PC-3 (cell line): Measurements from ENCODE around the gene CPLX4. TPM values are rescaled to one million over a fixed set of nuclear protein-coding genes. Genes with fewer than 3 reads are reported as not detected.

Source experiments
- ATAC-seq: fragments of 200-7000 bp; cut with Tn5 transposase; 2 replicates; pipeline ENCODE4 v1.9.1; 2020; ENCODE audit warnings: mild to moderate bottlenecking, moderate library complexity
- BruUV-seq: library from RNA; stranded (reverse); fragments of 400-500 nt; replicated peaks from 2 replicates; lab custom pipeline; 2021; lab: Mats Ljungman, UMichigan
- CTCF ChIA-PET: fragments of 300-600 bp; sonication (Branson Sonifier 250); formaldehyde crosslinking; loops from one replicate; lab custom pipeline; 2022; ENCODE audit warnings: antibody characterized with exemption; lab: Charles Lee
- POLR2A ChIA-PET: fragments of 300-600 bp; sonication (Branson Sonifier 250); formaldehyde crosslinking; loops from one replicate; lab custom pipeline; 2022; ENCODE audit warnings: antibody characterized with exemption; ENCODE audit not compliant: unreplicated experiment; lab: Charles Lee
- DNase-seq: peaks from one replicate; pipeline ENCODE4 v3.0.0-alpha.2; 2015
- H2AFZ ChIP-seq: fragments of 300-600 bp; sonication (generic); 2 replicates; pipeline ENCODE4 v1.6.0; 2016; ENCODE audit warnings: antibody characterized with exemption, low read length
- H3F3A ChIP-seq: fragments of 300-600 bp; sonication (generic); one replicate; pipeline ENCODE4 v1.6.0; 2017; ENCODE audit warnings: antibody characterized with exemption, low read length, control low read depth, mild to moderate bottlenecking; ENCODE audit not compliant: unreplicated experiment
- H3K27ac ChIP-seq: fragments of 300-600 bp; sonication (generic); 2 replicates; pipeline ENCODE4 v1.5.1; 2016; ENCODE audit warnings: mild to moderate bottlenecking, low read length
- H3K27me3 ChIP-seq: fragments of 300-600 bp; sonication (generic); 2 replicates; pipeline ENCODE4 v1.6.1; 2016; ENCODE audit warnings: low read length, mixed read lengths
- H3K36me3 ChIP-seq: fragments of 300-600 bp; sonication (generic); 2 replicates; pipeline ENCODE4 v1.6.1; 2016; ENCODE audit warnings: low read depth, mixed run types, low read length, mixed read lengths
- H3K4me1 ChIP-seq: fragments of 300-600 bp; sonication (generic); 2 replicates; pipeline ENCODE4 v1.5.1; 2016; ENCODE audit warnings: low read length; ENCODE audit not compliant: insufficient read depth
- H3K4me2 ChIP-seq: fragments of 300-600 bp; sonication (generic); 2 replicates; pipeline ENCODE4 v1.6.0; 2016; ENCODE audit warnings: low read length
- H3K4me3 ChIP-seq: fragments of 300-600 bp; sonication (generic); 2 replicates; pipeline ENCODE4 v1.5.1; 2016; ENCODE audit warnings: mild to moderate bottlenecking, low read length, mixed read lengths
- H3K79me2 ChIP-seq: fragments of 300-600 bp; sonication (generic); 2 replicates; pipeline ENCODE4 v1.6.1; 2017; ENCODE audit warnings: low read length, mixed read lengths
- H3K9ac ChIP-seq: fragments of 300-600 bp; sonication (generic); 2 replicates; pipeline ENCODE4 v1.6.0; 2016; ENCODE audit warnings: mild to moderate bottlenecking, low read length
- H3K9me2 ChIP-seq: fragments of 300-600 bp; sonication (generic); replicated peaks from 2 replicates; pipeline ENCODE4 v1.6.1; 2016; ENCODE audit warnings: mixed run types, low read length, mixed read lengths
- H3K9me3 ChIP-seq: fragments of 300-600 bp; sonication (generic); 2 replicates; pipeline ENCODE4 v1.6.1; 2016; ENCODE audit warnings: low read length, mixed read lengths
- H4K20me1 ChIP-seq: fragments of 300-600 bp; sonication (generic); 2 replicates; pipeline ENCODE4 v1.6.1; 2016; ENCODE audit warnings: low read length, mixed read lengths
- EZH2 ChIP-seq: fragments of 300-600 bp; sonication (generic); IDR thresholded peaks from one replicate; pipeline ENCODE4 v1.6.1; 2017; ENCODE audit warnings: antibody characterized with exemption, mild to moderate bottlenecking, low read length; ENCODE audit not compliant: unreplicated experiment
- EZH2phosphoT487 ChIP-seq: fragments of 300-600 bp; sonication (generic); IDR thresholded peaks from 2 replicates; pipeline ENCODE4 v1.6.1; 2018; ENCODE audit warnings: mild to moderate bottlenecking, antibody characterized with exemption, low read length, borderline replicate concordance
- intact Hi-C: fragments of 100-400 bp; cut with micrococcal nuclease; formaldehyde crosslinking; loops from 2 replicates; pipeline ENCODE4 v1.9.0; 2023
- total RNA-seq: library from RNA; depleted of rRNA; stranded (reverse); fragments of >200 nt; gene quantifications from 2 replicates; pipeline ENCODE4 v1.2.3, GENCODE V29; 2014
- TF ChIP-seq, protein P1 (sequence below): fragments of 300-600 bp; sonication (generic); conservative IDR thresholded peaks from 2 replicates; pipeline ENCODE4 v1.5.1; 2017; ENCODE audit warnings: antibody characterized with exemption, low read depth, mild to moderate bottlenecking, low read length

Gene CPLX4
- total RNA-seq, 1 experiment from 2014 or later: not detected

DNA sequence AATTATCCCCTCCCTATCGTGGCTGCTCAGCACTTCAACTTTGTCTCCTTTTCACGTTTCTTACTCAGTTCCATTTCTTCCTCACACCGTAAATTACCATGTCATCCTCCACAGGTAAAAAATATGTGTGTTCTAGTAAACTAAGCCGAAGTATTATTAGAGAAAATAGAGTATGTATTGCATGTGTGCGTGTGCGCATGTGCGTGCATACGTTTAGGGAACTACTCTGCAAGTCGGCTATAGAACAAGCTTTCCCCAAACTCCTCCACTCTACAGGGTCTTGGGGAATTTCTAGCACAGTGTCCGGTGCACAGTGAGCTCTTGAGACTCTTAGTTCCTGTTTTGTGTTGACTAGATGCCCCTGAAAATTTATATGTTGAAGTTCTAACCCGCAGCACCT, 36.1 kb downstream of the CPLX4 start:
- Histone ChIP-seq H3K36me3 (no peaks in the 10 kb centered on the region), H3F3A (no peaks in the 10 kb centered on the region), H3K9me3 (no peaks in the 10 kb centered on the region), H4K20me1 (no peaks in the 10 kb centered on the region), H3K9me2 (no peaks in the 10 kb centered on the region), H3K4me2 (no peak overlapping the region), H3K9ac (no peak overlapping the region), H3K4me1 (no peaks in the 10 kb centered on the region), H2AFZ (no peak overlapping the region), H3K4me3 (no peak overlapping the region), H3K27me3 (peaks cover 15% of the 10 kb centered on the region), H3K79me2 (no peaks in the 10 kb centered on the region), H3K27ac (no peak overlapping the region)
- DNase-seq (no peak), ATAC-seq (no peak)
- ChIA-PET POLR2A (no interaction called here), CTCF (no interaction called here)
- intact Hi-C loops: no loop called here
- TF ChIP-seq, protein P1, sequence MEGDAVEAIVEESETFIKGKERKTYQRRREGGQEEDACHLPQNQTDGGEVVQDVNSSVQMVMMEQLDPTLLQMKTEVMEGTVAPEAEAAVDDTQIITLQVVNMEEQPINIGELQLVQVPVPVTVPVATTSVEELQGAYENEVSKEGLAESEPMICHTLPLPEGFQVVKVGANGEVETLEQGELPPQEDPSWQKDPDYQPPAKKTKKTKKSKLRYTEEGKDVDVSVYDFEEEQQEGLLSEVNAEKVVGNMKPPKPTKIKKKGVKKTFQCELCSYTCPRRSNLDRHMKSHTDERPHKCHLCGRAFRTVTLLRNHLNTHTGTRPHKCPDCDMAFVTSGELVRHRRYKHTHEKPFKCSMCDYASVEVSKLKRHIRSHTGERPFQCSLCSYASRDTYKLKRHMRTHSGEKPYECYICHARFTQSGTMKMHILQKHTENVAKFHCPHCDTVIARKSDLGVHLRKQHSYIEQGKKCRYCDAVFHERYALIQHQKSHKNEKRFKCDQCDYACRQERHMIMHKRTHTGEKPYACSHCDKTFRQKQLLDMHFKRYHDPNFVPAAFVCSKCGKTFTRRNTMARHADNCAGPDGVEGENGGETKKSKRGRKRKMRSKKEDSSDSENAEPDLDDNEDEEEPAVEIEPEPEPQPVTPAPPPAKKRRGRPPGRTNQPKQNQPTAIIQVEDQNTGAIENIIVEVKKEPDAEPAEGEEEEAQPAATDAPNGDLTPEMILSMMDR: no peak
- TF ChIP-seq EZH2phosphoT487 (no peak), EZH2 (no peak)
- no TSS peak for BruUV-seq

DNA sequence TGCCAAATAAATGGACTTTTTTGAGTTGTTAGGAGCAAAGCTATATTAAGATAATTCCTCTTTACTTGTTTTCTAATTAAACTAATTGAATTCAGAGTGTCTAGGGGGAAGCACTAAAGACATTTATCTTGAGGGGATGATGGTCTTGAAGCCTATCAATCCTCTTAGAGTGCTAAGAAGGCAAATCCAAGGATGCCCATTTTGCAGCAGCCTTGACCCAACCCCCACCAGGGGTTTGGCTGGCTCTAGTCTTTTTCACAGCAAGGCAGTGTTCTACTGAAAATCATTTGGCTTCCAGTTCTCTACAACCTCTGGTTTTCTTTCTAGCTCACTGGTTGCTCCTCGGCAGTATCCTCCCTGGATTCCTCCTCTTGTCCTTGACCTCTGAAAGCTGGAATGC, 38.7 kb downstream of the CPLX4 start:
- Histone ChIP-seq H3F3A (no peaks in the 10 kb centered on the region), H2AFZ (no peak overlapping the region), H4K20me1 (no peaks in the 10 kb centered on the region), H3K4me1 (no peaks in the 10 kb centered on the region), H3K79me2 (no peaks in the 10 kb centered on the region), H3K4me3 (no peak overlapping the region), H3K4me2 (no peak overlapping the region), H3K9me2 (no peaks in the 10 kb centered on the region), H3K27ac (no peak overlapping the region), H3K9ac (no peak overlapping the region), H3K27me3 (peaks cover 20% of the 10 kb centered on the region), H3K9me3 (no peaks in the 10 kb centered on the region), H3K36me3 (no peaks in the 10 kb centered on the region)
- no peak for TF ChIP-seq EZH2
- no peak for TF ChIP-seq EZH2phosphoT487
- TF ChIP-seq, protein P1: no peak
- no TSS peak for BruUV-seq
- intact Hi-C loops: no loop called here
- no peak for ATAC-seq
- DNase-seq: no peak
- ChIA-PET POLR2A (no interaction called here), CTCF (no interaction called here)

DNA sequence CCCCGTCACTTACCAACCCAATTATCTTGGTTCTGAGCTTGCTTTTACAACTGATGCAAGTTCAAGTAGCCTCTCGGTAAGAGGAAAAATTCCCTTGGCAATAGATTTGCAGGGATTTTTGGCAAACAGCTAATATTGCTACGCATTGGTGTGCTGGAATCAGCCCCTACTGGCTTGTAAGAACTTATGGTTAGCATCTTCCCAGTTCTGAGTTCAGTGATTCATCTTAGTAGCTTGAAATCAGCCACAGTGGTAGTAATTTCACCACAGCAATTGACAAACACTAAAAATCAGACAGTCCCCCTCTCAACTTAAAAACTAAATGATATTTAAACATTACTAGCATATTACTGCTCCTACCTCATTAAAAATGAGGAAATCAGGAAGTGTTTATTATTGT, 39.3 kb downstream of the CPLX4 start:
- Histone ChIP-seq H4K20me1 (no peaks in the 10 kb centered on the region), H3K36me3 (no peaks in the 10 kb centered on the region), H3K9ac (no peak overlapping the region), H3K4me1 (no peaks in the 10 kb centered on the region), H3F3A (no peaks in the 10 kb centered on the region), H3K9me3 (no peaks in the 10 kb centered on the region), H3K27ac (no peak overlapping the region), H3K9me2 (no peaks in the 10 kb centered on the region), H2AFZ (no peak overlapping the region), H3K79me2 (no peaks in the 10 kb centered on the region), H3K27me3 (peaks cover 25% of the 10 kb centered on the region), H3K4me2 (no peak overlapping the region), H3K4me3 (no peak overlapping the region)
- ATAC-seq (no peak), DNase-seq (no peak)
- intact Hi-C loops: no loop called here
- TF ChIP-seq, protein P1: no peak
- TF ChIP-seq EZH2phosphoT487 (no peak), EZH2 (no peak)
- ChIA-PET CTCF (interaction anchor here (0.6 kb wide), 1 partner anchor 123 kb away, joined by 3 read pairs; no protein-coding TSS in a partner anchor), POLR2A (no interaction called here)
- no TSS peak for BruUV-seq
